CD4-positive, alpha-beta T cell (primary cell): ENCODE data around the gene FAM131A. TPM values are rescaled to one million over a fixed set of nuclear protein-coding genes. Genes with fewer than 3 reads are reported as not detected.

Experiments
- ATAC-seq: fragments of 200-7000 bp; cut with Tn5 transposase; one replicate; pipeline ENCODE4 v1.10.0; 2022; ENCODE audit warnings: mild to moderate bottlenecking; ENCODE audit not compliant: poor library complexity
- CTCF ChIA-PET: fragments of 350-600 bp; sonication (Branson Sonifier 250); formaldehyde crosslinking; loops from one replicate; lab custom pipeline; 2021; ENCODE audit warnings: antibody characterized with exemption, inconsistent platforms; lab: Charles Lee
- POLR2A ChIA-PET: fragments of 350-600 bp; sonication (Branson Sonifier 250); formaldehyde crosslinking; loops from one replicate; lab custom pipeline; 2021; ENCODE audit warnings: antibody characterized with exemption, inconsistent platforms; lab: Charles Lee
- DNase-seq, 14 experiments: peaks; one replicate each; pipeline ENCODE4 v3.0.0-alpha.2; 2013 to 2020; ENCODE audit warnings: mixed read lengths in 2 of 14
- H3K27ac ChIP-seq, 2 donors: one replicate each; pipeline versions ENCODE4 v1.5.1 to v1.7.0; 2013; ENCODE audit warnings: low read length in 2 of 2, low read depth in 1 of 2, mild to moderate bottlenecking in 1 of 2
- H3K27me3 ChIP-seq, 2 experiments: 1 replicate in 1 of 2; 2 replicates in 1 of 2; pipeline versions ENCODE4 v1.6.1 to v1.7.0; 2013; ENCODE audit warnings: low read length in 2 of 2, control low read depth in 1 of 2, mild to moderate bottlenecking in 1 of 2, moderate library complexity in 1 of 2; ENCODE audit not compliant: insufficient read depth in 2 of 2, control insufficient read depth in 1 of 2
- H3K36me3 ChIP-seq: one replicate; pipeline ENCODE4 v1.6.1; 2013; ENCODE audit warnings: low read length, control low read depth; ENCODE audit not compliant: insufficient read depth
- H3K4me1 ChIP-seq: one replicate; pipeline ENCODE4 v1.6.1; 2013; ENCODE audit warnings: low read length, control low read depth; ENCODE audit not compliant: insufficient read depth
- H3K4me3 ChIP-seq: one replicate; pipeline ENCODE4 v1.5.1; 2013; ENCODE audit warnings: mild to moderate bottlenecking, low read length, moderate library complexity
- H3K9me3 ChIP-seq, 2 experiments: 1 replicate in 1 of 2; 2 replicates in 1 of 2; pipeline versions ENCODE4 v1.6.1 to v1.7.0; 2013; ENCODE audit warnings: low read length in 2 of 2, mild to moderate bottlenecking in 2 of 2, control low read depth in 1 of 2, moderate library complexity in 1 of 2; ENCODE audit not compliant: control insufficient read depth in 1 of 2, insufficient read depth in 1 of 2
- H3K27ac Mint-ChIP-seq: one replicate; pipeline ENCODE4 v1.8.0; 2020; ENCODE audit warnings: mixed read lengths
- H3K27me3 Mint-ChIP-seq: one replicate; pipeline ENCODE4 v1.8.0; 2021; ENCODE audit warnings: mixed read lengths
- H3K36me3 Mint-ChIP-seq: one replicate; pipeline ENCODE4 v1.8.0; 2021; ENCODE audit warnings: low read depth, mixed read lengths
- H3K4me1 Mint-ChIP-seq: one replicate; pipeline ENCODE4 v1.8.0; 2021; ENCODE audit warnings: low read depth, mixed read lengths
- H3K4me3 Mint-ChIP-seq: one replicate; pipeline ENCODE4 v1.8.0; 2020; ENCODE audit warnings: mild to moderate bottlenecking, mixed read lengths
- H3K9me3 Mint-ChIP-seq: one replicate; pipeline ENCODE4 v1.8.0; 2020; ENCODE audit warnings: mixed read lengths
- intact Hi-C, 2 experiments: fragments of 100-400 bp; cut with DNase I in 1 of 2; cut with micrococcal nuclease in 1 of 2; formaldehyde crosslinking; loops; one replicate each; pipeline versions ENCODE4 v1.15.1 to v1.9.0; 2023 to 2025; cut with DNase I, micrococcal nuclease
- total RNA-seq, 174 experiments: library from RNA in 2 of 174; stranded (reverse) in 2 of 174; gene quantifications; one replicate each; pipeline ENCODE4 v1.2.3 and lab custom pipeline; 2021 to 2026
- TF ChIP-seq, protein P1 (sequence below): fragments of 200-600 bp; IDR thresholded peaks from one replicate; pipeline ENCODE4 v1.8.0; 2022; ENCODE audit warnings: antibody characterized with exemption, mild to moderate bottlenecking

Gene FAM131A
- total RNA-seq, 2 experiments from 2014 or later = 10.4 to 11.0 TPM

DNA sequence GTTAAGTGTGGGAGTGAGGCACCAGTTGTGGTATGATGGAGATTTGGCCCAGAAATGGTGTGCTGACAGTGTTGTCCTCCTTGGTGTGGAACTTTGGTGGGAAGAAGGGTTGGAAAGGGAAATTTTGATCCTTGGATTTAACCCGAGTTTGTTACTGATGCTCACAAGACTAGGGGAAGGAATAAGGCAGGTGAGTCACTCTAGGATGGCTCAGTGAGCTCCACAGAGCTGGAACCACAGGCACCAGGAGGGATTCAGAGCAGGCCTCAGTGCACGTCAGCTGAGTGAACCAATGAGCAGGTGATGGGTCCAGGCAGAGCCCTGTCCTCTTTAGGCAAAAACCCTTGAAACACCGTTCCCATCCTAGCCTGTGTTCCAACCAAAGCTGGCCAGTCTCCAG is 53.9 kb downstream of the FAM131A start:
- TF ChIP-seq, protein P1, sequence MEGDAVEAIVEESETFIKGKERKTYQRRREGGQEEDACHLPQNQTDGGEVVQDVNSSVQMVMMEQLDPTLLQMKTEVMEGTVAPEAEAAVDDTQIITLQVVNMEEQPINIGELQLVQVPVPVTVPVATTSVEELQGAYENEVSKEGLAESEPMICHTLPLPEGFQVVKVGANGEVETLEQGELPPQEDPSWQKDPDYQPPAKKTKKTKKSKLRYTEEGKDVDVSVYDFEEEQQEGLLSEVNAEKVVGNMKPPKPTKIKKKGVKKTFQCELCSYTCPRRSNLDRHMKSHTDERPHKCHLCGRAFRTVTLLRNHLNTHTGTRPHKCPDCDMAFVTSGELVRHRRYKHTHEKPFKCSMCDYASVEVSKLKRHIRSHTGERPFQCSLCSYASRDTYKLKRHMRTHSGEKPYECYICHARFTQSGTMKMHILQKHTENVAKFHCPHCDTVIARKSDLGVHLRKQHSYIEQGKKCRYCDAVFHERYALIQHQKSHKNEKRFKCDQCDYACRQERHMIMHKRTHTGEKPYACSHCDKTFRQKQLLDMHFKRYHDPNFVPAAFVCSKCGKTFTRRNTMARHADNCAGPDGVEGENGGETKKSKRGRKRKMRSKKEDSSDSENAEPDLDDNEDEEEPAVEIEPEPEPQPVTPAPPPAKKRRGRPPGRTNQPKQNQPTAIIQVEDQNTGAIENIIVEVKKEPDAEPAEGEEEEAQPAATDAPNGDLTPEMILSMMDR = no peak
- Mint-ChIP-seq H3K9me3 (no peaks in the 10 kb centered on the region), H3K27me3 (peaks cover 44% of the 10 kb centered on the region), H3K36me3 (no peaks in the 10 kb centered on the region), H3K4me1 (no peaks in the 10 kb centered on the region), H3K27ac (no peak overlapping the region), H3K4me3 (no peak overlapping the region)
- Histone ChIP-seq H3K4me1 (no peaks in the 10 kb centered on the region), H3K27me3 (peaks cover 0 to under 1% of the 10 kb centered on the region in 2 experiments), H3K27ac (no peak overlapping the region), H3K4me3 (no peak overlapping the region), H3K36me3 (no peaks in the 10 kb centered on the region), H3K9me3 (no peaks in the 10 kb centered on the region)
- CTCF ChIA-PET = no interaction called here
- ATAC-seq (no peak), DNase-seq (no peak)
- intact Hi-C loops = no loop called here
- POLR2A ChIA-PET = no interaction called here

DNA sequence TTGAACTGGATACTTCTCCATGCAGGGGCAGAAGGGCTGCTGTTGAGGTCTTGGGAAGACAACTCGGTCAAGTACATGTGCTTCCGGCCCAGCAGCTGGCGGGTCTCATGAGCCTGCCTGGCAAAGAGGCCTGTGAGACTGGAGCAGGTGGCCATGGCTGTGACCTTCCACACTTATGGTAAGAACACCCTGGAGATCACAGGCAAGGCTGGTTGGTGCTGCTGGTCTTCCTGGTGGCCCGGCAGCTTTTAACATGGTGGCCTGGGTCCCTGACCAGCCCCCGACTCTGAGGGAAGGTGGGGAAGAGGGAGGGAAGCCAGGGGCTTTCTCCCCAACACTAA is 57.9 kb downstream of the FAM131A start:
- no peak overlapping the region for H3K27ac Mint-ChIP-seq
- intact Hi-C loops = no loop called here
- H3K4me3 Mint-ChIP-seq = no peak overlapping the region
- TF ChIP-seq, protein P1 = no peak
- H3K27me3 Mint-ChIP-seq = peaks cover 28% of the 10 kb centered on the region
- no peaks in the 10 kb centered on the region for H3K4me1 Mint-ChIP-seq
- Histone ChIP-seq H3K9me3 (no peaks in the 10 kb centered on the region), H3K4me3 (no peak overlapping the region), H3K4me1 (no peaks in the 10 kb centered on the region), H3K27ac (no peak overlapping the region), H3K27me3 (peaks cover 2 to 3% of the 10 kb centered on the region in 2 experiments), H3K36me3 (no peaks in the 10 kb centered on the region)
- DNase-seq (no peak), ATAC-seq (no peak)
- H3K9me3 Mint-ChIP-seq = no peaks in the 10 kb centered on the region
- no peaks in the 10 kb centered on the region for H3K36me3 Mint-ChIP-seq
- ChIA-PET CTCF (no interaction called here), POLR2A (no interaction called here)

Other genes with a start within 250 kb of the FAM131A start
- gene HTR3E, start 240.5 kb upstream of the FAM131A start, total RNA-seq = not detected
- gene EIF2B5, start 202.2 kb upstream of the FAM131A start, total RNA-seq = 10 to 100 TPM; 53.6 TPM
- 10 to 100 TPM; 30.0 to 31.7 TPM for gene DVL3, start 182.2 kb upstream of the FAM131A start, total RNA-seq
- gene AP2M1, start 162.7 kb upstream of the FAM131A start, total RNA-seq = 100 to 1,000 TPM; 123 to 136 TPM
- gene ABCF3, start 151.4 kb upstream of the FAM131A start, total RNA-seq = 100 to 1,000 TPM; 163 to 166 TPM
- not detected for gene VWA5B2, start 108.0 kb upstream of the FAM131A start, total RNA-seq
- 10 to 100 TPM; 12.0 to 13.5 TPM for gene ALG3, start 88.6 kb upstream of the FAM131A start, total RNA-seq
- not detected for gene EEF1AKMT4, start 87.9 kb upstream of the FAM131A start, total RNA-seq
- not detected for gene CAMK2N2, start 76.0 kb upstream of the FAM131A start, total RNA-seq
- gene ECE2, start 61.6 kb upstream of the FAM131A start, total RNA-seq = not detected
- gene PSMD2, start 38.4 kb upstream of the FAM131A start, total RNA-seq = 100 to 1,000 TPM; 159 TPM
- gene EIF4G1, start 23.0 kb upstream of the FAM131A start, total RNA-seq = 100 to 1,000 TPM; 211 to 217 TPM
- 1 to 10 TPM; 3.2 to 3.5 TPM for gene CLCN2, start 24.0 kb downstream of the FAM131A start, total RNA-seq
- gene POLR2H, start 24.1 kb downstream of the FAM131A start, total RNA-seq = 10 to 100 TPM; 19.1 to 21.1 TPM
- gene THPO, start 40.6 kb downstream of the FAM131A start, total RNA-seq = not detected
- under 1 TPM in 1 of 2 experiments, not detected in 1; 0.22 TPM for gene CHRD, start 42.5 kb downstream of the FAM131A start, total RNA-seq
- under 1 TPM; 0.19 to 0.22 TPM for gene EPHB3, start 224.2 kb downstream of the FAM131A start, total RNA-seq